SK-N-SH treated with all-trans-retinoic acid at 6 μM for 48 hours (cell line): ENCODE data around the gene CCDC167.
"Not testable (repeated sequence)": the region's sequence is repeated elsewhere in the genome, so short reads cannot be mapped to it uniquely, and the experiment has no call there.

Experiments
- ATAC-seq: fragments of 200-7000 bp; cut with Tn5 transposase; 3 replicates; pipeline ENCODE4 v1.9.1; 2020; ENCODE audit warnings: mild to moderate bottlenecking, moderate library complexity
- ARNTL ChIP-seq: fragments of 450-650 bp; formaldehyde crosslinking; IDR thresholded peaks from 2 replicates; pipeline ENCODE4 v1.5.0; 2020; ENCODE audit warnings: low read depth, mild to moderate bottlenecking, moderate library complexity, borderline replicate concordance
- BACH2 ChIP-seq: fragments of 250-450 bp; sonication (Bioruptor Pico); IDR thresholded peaks from 2 replicates; pipeline ENCODE4 v1.9.0; 2021; ENCODE audit warnings: mild to moderate bottlenecking, borderline replicate concordance
- CSDC2 ChIP-seq: fragments of 250-450 bp; sonication (Bioruptor Pico); IDR thresholded peaks from 2 replicates; pipeline ENCODE4 v1.5.0; 2020; ENCODE audit warnings: mild to moderate bottlenecking, moderate library complexity
- CSRNP3 ChIP-seq: fragments of 250-450 bp; sonication (Bioruptor Pico); IDR thresholded peaks from 2 replicates; pipeline ENCODE4 v1.5.1; 2021; ENCODE audit warnings: mild to moderate bottlenecking, moderate library complexity
- ESRRG ChIP-seq: fragments of 250-450 bp; sonication (Bioruptor Pico); IDR thresholded peaks from 2 replicates; pipeline ENCODE4 v1.6.1; 2021; ENCODE audit warnings: mild to moderate bottlenecking
- GLIS3 ChIP-seq: fragments of 250-450 bp; sonication (Bioruptor Pico); IDR thresholded peaks from 2 replicates; pipeline ENCODE4 v1.5.0; 2020; ENCODE audit warnings: mild to moderate bottlenecking, moderate library complexity
- ISL1 ChIP-seq: fragments of 250-450 bp; sonication (Bioruptor Pico); IDR thresholded peaks from 2 replicates; pipeline ENCODE4 v2.1.2; 2022; ENCODE audit warnings: mild to moderate bottlenecking, moderate library complexity
- OSR1 ChIP-seq: fragments of 250-450 bp; sonication (Bioruptor Pico); IDR thresholded peaks from 2 replicates; pipeline ENCODE4 v1.8.0; 2022; ENCODE audit warnings: moderate library complexity, mild to moderate bottlenecking, inconsistent platforms
- RARB ChIP-seq: fragments of 250-450 bp; sonication (Bioruptor Pico); IDR thresholded peaks from 2 replicates; pipeline ENCODE4 v1.8.0; 2021; ENCODE audit warnings: mild to moderate bottlenecking, moderate library complexity
- SNAI2 ChIP-seq: fragments of 250-450 bp; sonication (Bioruptor Pico); IDR thresholded peaks from 2 replicates; pipeline ENCODE4 v1.5.0; 2020; ENCODE audit warnings: mild to moderate bottlenecking, moderate library complexity
- TCF4 ChIP-seq: fragments of 250-450 bp; sonication (Bioruptor Pico); IDR thresholded peaks from 2 replicates; pipeline ENCODE4 v1.8.0; 2021; ENCODE audit warnings: mild to moderate bottlenecking, moderate library complexity, borderline replicate concordance
- TOX ChIP-seq: fragments of 250-450 bp; sonication (Bioruptor Pico); IDR thresholded peaks from 2 replicates; pipeline ENCODE4 v1.8.0; 2021; ENCODE audit warnings: mild to moderate bottlenecking, moderate library complexity, borderline replicate concordance
- TSHZ2 ChIP-seq: fragments of 250-450 bp; sonication (Bioruptor Pico); IDR thresholded peaks from 2 replicates; pipeline ENCODE4 v1.5.0; 2020; ENCODE audit warnings: mild to moderate bottlenecking, moderate library complexity
- ZC3H10 ChIP-seq: fragments of 250-450 bp; sonication (Bioruptor Pico); IDR thresholded peaks from 2 replicates; pipeline ENCODE4 v1.5.1; 2021; ENCODE audit warnings: mild to moderate bottlenecking, moderate library complexity
- ZFP3 ChIP-seq: fragments of 250-450 bp; sonication (Bioruptor Pico); IDR thresholded peaks from 2 replicates; pipeline ENCODE4 v1.5.0; 2020; ENCODE audit warnings: mild to moderate bottlenecking, moderate library complexity
- ZFP30 ChIP-seq: fragments of 450-650 bp; formaldehyde crosslinking; IDR thresholded peaks from 2 replicates; pipeline ENCODE4 v1.5.0; 2022; ENCODE audit warnings: mild to moderate bottlenecking, moderate library complexity
- ZNF565 ChIP-seq: fragments of 450-650 bp; formaldehyde crosslinking; conservative IDR thresholded peaks from 2 replicates; pipeline ENCODE4 v1.5.0; 2020; ENCODE audit warnings: low read depth, mild to moderate bottlenecking, moderate library complexity
- ZNF70 ChIP-seq: fragments of 450-650 bp; formaldehyde crosslinking; IDR thresholded peaks from 2 replicates; pipeline ENCODE4 v1.5.0; 2020; ENCODE audit warnings: mild to moderate bottlenecking, moderate library complexity
- ZNF8 ChIP-seq: fragments of 450-650 bp; formaldehyde crosslinking; IDR thresholded peaks from 2 replicates; pipeline ENCODE4 v1.5.0; 2020; ENCODE audit warnings: mild to moderate bottlenecking, moderate library complexity
- TF ChIP-seq, protein P1 (sequence below): fragments of 250-450 bp; sonication (Bioruptor Pico); IDR thresholded peaks from 2 replicates; pipeline ENCODE4 v1.8.0; 2020; ENCODE audit warnings: mild to moderate bottlenecking, moderate library complexity, borderline replicate concordance
- TF ChIP-seq, protein P2 (sequence below): fragments of 250-450 bp; sonication (Bioruptor Pico); IDR thresholded peaks from 2 replicates; pipeline ENCODE4 v1.8.0; 2021; ENCODE audit warnings: low read depth, mild to moderate bottlenecking, moderate library complexity, borderline replicate concordance

CCDC167 gene

GRCh38 chr6:37451441-37452193, 48.1 kb downstream of the CCDC167 start:
- TF ChIP-seq TSHZ2 (CRISPR knock-in tag) (peak; percentile 28; the same call in 1 of the 2 replicates), TCF4 (CRISPR knock-in tag) (peak; percentile 64), GLIS3 (CRISPR knock-in tag) (no peak), RARB (no peak)
- ATAC-seq, result peak; percentile 11; the same call in 1 of the 3 replicates

- TF ChIP-seq CSDC2 (CRISPR knock-in tag) (no peak), TCF4 (CRISPR knock-in tag) (no peak), OSR1 (CRISPR knock-in tag) (no peak), ZNF70 (no peak)
- TF ChIP-seq, protein P1, sequence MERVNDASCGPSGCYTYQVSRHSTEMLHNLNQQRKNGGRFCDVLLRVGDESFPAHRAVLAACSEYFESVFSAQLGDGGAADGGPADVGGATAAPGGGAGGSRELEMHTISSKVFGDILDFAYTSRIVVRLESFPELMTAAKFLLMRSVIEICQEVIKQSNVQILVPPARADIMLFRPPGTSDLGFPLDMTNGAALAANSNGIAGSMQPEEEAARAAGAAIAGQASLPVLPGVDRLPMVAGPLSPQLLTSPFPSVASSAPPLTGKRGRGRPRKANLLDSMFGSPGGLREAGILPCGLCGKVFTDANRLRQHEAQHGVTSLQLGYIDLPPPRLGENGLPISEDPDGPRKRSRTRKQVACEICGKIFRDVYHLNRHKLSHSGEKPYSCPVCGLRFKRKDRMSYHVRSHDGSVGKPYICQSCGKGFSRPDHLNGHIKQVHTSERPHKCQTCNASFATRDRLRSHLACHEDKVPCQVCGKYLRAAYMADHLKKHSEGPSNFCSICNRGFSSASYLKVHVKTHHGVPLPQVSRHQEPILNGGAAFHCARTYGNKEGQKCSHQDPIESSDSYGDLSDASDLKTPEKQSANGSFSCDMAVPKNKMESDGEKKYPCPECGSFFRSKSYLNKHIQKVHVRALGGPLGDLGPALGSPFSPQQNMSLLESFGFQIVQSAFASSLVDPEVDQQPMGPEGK (CRISPR knock-in tag), result no peak
- no peak for ATAC-seq
These were observed 49.7 kb downstream of the CCDC167 start for GRCh38 chr6:37449984-37450383.

GRCh38 chr6:37443216-37443542, 56.5 kb downstream of the CCDC167 start:
- not testable (repeated sequence) for ATAC-seq

GRCh38 chr6:37442416-37443215, 57.1 kb downstream of the CCDC167 start:
- TF ChIP-seq BACH2 (CRISPR knock-in tag) (no peak), ESRRG (no peak), ZFP30 (CRISPR knock-in tag) (no peak), ZNF8 (CRISPR knock-in tag) (no peak), CSDC2 (CRISPR knock-in tag) (no peak), ZNF565 (CRISPR knock-in tag) (no peak), ZC3H10 (CRISPR knock-in tag) (no peak), TSHZ2 (CRISPR knock-in tag) (no peak), RARB (no peak), SNAI2 (CRISPR knock-in tag) (no peak), TOX (CRISPR knock-in tag) (no peak), TCF4 (CRISPR knock-in tag) (no peak), ZNF70 (no peak), ISL1 (CRISPR knock-in tag) (no peak), ZFP3 (no peak), CSRNP3 (CRISPR knock-in tag) (no peak), ARNTL (CRISPR knock-in tag) (no peak)
- TF ChIP-seq, protein P2, sequence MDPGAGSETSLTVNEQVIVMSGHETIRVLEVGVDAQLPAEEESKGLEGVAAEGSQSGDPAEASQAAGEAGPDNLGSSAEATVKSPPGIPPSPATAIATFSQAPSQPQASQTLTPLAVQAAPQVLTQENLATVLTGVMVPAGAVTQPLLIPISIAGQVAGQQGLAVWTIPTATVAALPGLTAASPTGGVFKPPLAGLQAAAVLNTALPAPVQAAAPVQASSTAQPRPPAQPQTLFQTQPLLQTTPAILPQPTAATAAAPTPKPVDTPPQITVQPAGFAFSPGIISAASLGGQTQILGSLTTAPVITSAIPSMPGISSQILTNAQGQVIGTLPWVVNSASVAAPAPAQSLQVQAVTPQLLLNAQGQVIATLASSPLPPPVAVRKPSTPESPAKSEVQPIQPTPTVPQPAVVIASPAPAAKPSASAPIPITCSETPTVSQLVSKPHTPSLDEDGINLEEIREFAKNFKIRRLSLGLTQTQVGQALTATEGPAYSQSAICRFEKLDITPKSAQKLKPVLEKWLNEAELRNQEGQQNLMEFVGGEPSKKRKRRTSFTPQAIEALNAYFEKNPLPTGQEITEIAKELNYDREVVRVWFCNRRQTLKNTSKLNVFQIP (CRISPR knock-in tag), result no peak
- TF ChIP-seq, protein P1 (CRISPR knock-in tag), result no peak
- no peak for ATAC-seq
